GM19395 (cell line): ENCODE data around the gene UBXN11.

Experiments used
- ATAC-seq: cut with Tn5 transposase; IDR thresholded peaks from one replicate; pipeline ENCODE4 v1.9.1; 2021; ENCODE audit warnings: mild to moderate bottlenecking, moderate library complexity; ENCODE audit not compliant: unreplicated experiment

Gene UBXN11

GRCh38 chr1:26306290-26307229 is at the start of gene UBXN11:
TSS of gene UBXN11 (minus strand) at chr1:26306636. CDS start at chr1:26302883, 3,753 bp downstream.
- peak; percentile 97 for ATAC-seq

- no peak for ATAC-seq
Measured at GRCh38 chr1:26356106-26356505, 49.7 kb upstream of the UBXN11 start.

- no peak for ATAC-seq
Measured at GRCh38 chr1:26354972-26355371, 48.5 kb upstream of the UBXN11 start.

DNA sequence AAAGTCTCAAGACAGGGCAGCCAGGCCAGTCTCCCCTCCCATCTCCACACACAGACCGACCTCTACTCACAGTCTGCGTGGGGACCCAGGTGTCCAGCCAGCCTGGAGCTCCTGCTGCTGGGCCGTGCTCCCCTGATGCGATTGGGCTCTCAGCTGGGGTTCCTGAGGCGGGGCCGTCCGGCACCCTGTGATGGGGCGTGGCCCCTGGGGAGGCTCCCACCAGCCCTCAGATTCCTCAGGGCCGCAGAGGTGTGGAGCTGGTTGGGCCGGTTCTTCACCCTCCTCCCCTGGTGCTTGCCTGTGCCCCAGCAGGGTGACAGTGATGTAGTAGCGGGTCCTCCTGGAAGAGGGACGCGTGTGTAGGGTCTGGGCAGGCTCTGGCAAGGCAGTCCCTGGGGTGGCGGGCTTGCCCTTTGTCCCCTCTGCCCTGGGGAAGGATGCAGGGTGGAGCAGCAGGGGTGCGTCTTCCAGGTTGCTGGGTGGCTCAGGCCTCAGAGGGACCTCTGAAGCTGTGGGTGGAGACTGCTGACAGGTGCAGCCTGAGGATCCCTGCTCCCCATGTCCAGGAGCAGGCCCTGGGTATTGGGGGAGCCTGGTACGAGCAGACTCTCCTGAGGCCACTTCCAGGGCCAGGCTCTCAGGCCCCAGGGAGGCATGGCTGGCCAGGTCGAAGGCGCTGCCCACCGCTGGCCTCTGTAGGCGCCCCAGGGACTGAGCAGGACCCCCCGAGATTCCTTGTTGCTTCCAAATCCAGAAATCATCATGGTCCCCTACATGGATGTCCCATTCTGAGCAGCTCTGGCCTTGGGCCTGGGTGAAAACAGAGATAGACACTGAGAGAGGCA is 47.8 kb upstream of the UBXN11 start, which contains the start of gene CRYBG2:
TSS of gene CRYBG2 (minus strand) at position 155 of the 845 bp plus-strand sequence. CDS start 7,473 bp downstream, outside the sequence.
- no peak for ATAC-seq

DNA sequence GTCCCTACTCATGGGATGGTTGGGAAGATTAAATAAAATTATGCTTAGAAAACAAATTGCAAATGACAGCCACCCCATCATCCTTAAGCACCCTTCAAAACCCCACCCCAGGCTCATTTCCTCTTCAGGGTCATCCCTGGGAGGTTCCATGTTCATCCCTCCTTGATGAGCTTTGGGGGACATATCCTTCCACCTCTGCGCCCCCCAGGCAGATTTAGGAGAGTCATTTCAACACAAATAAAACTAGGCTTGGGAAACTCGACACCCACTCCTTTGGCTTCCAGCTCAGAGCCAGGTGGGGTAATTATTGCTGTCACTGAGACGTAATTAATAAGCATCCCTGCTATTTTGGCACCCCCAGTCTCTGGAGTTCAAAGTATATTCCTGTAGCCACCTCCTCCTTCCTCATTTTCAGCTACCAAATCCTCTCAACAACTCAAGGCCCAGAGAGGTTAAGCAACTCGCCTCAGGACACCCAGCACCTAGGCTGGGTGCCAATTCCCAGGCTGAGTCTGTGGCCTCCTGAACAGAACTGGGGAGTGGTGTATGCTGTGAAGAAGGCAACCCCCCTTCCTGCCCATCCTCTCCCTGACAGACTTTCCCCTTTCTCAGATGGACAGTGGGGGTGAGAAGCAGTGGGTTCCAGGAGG is 46.9 kb upstream of the UBXN11 start:
- no peak for ATAC-seq

- ATAC-seq: no peak
Measured at GRCh38 chr1:26352338-26352679, 45.9 kb upstream of the UBXN11 start.

DNA sequence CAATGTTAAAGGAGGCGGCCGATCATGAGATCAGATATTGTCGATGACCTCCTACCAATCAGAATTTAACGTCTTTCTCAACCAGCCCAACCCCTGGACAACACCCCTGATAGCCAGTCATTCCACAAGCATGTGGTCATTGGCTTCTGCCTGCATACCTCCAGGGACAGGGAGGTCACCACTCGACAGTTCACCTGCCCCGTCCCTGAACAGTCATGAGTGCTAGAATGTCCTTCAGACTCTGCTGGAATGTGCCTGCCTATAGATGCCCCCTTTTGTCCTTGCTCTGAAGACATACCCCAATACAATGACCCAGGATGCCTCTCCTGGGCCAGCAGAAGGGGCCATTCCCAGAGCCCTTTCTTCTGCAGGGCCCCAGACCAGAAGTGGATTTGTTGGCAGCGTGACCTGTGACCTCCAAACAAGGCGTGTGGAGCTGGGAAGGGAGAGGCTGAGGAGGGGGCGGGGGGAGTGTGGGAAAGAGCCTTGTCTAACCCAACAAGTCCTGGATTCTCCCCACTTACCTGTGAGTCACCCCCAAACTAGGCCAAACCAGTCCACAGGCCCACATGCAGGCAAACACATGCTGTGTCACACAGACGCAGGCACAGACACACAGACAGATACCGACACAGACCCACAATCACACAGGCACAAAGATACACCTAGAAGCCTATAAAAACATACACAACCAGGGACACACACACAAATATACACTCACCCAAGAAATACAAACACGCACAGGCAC is 45.3 kb upstream of the UBXN11 start:
- no peak for ATAC-seq

GRCh38 chr1:26350701-26351589 is 44.5 kb upstream of the UBXN11 start:
- no peak for ATAC-seq

DNA sequence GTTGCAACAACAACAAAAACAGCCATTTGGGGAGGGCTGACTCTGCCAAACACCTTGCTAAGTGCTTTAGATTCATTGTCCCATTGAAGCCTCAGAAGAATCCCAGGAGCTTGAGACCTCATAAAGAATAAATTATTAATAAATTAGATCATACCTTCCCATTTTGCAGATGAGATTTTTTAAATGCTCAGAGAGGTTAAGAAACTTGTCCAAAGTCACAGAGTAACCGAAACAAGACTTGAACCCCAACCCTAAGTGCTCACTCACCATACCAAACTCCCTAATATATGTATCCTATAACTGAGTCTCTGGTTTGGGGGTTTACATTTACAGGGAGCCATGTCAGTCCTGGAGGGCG is 43.9 kb upstream of the UBXN11 start:
- no peak for ATAC-seq

GRCh38 chr1:26349877-26350244 is 43.4 kb upstream of the UBXN11 start:
- ATAC-seq: no peak

- no peak for ATAC-seq
Measured at GRCh38 chr1:26349188-26349876, 42.9 kb upstream of the UBXN11 start.

DNA sequence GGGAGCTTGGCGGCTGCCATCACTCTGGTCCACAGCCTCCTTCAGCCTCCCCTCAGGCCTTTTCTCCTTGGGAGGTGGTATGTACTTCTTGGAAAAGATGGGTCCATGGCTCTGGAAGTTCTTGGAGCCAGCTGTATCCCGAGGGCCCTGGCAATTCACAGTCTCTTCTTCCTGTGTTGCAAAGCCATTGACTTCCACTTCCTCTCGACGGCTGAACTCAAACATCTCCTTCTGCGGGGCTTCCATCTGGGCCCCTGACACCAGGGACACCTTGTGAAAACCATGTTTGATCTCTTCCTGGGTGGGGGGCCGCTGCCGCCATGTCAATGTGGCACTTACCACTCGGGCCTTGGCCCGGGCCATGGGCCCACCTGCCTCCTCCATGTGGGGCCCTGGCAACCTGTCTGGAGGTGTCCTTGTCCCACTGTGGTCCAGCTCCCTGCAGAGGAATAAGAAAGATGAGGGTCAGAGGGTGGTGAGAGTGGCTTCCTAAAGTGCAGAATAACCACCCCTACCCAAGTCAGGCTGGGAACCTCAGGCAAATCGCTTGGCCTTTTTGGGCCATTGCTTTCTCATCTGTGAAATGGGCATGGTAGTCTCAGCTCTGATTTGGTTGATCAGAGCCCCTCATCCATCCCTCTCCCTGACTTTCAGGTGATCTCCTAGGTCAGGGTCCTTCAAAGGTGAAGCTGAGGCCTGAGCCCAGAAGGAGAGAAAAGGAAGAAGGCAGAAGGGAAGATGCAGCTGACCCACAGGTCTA is 40.0 kb upstream of the UBXN11 start:
- ATAC-seq: no peak

GRCh38 chr1:26345718-26346117 is 39.3 kb upstream of the UBXN11 start:
- ATAC-seq: no peak

DNA sequence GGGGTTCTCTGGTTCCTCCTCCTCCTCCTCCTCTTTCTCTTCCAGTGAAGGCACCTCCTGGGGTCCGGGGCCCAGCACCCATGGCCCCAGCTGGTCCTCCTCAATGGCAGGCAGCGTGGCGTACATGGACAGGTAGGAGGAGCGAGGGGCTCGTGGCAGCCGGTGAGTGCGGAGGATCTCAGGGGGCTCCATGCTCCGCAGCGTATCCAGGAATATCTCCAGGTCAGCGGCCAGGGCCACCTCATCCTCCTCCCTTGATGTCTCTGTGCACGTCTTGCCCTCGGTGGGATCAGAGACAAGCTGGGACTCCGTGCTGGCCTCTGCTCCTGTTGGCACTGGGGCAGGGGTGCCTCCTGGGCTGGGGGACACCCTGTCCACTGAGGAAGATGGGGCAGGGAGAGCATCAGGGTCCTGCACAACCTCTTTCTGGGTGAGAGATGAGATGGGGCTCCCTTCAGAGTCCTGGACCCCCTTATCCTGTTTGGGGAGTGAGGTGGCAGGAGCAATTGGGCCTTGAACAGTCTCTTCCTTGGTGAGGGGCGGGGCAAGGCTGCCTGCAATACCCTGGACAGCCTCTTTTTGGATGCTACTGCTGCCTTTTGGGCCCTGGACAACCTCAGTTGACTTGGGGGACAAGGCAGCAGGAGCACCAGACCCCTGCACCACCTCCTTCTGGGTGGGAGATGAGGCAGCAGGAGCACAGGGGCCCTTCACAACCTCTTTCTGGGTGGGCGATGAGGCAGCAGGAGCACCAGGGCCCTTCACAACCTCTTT is 37.9 kb upstream of the UBXN11 start:
- no peak for ATAC-seq

GRCh38 chr1:26340047-26340481 is 33.6 kb upstream of the UBXN11 start:
- no peak for ATAC-seq

- no peak for ATAC-seq
Measured at GRCh38 chr1:26338670-26339069, 32.2 kb upstream of the UBXN11 start.

DNA sequence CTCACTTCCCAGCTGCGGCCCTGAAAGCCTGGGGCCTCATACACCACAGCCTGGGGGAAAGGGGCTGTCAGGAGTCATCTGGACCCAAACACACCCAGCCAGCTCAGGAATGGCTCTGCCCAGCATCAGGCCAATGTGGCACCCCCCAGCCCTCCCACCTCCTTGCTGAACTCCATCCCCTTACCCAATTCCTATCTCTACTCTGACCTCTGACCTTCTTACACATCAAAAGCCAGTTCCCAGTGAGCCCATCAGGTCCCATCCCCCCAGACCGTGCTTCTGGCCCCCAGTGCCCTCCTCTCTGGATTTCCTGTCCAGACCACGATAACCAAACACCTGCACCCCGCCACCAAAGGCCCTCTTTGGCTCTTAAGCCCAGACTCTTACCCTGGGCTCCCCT is 31.2 kb upstream of the UBXN11 start:
- no peak for ATAC-seq

DNA sequence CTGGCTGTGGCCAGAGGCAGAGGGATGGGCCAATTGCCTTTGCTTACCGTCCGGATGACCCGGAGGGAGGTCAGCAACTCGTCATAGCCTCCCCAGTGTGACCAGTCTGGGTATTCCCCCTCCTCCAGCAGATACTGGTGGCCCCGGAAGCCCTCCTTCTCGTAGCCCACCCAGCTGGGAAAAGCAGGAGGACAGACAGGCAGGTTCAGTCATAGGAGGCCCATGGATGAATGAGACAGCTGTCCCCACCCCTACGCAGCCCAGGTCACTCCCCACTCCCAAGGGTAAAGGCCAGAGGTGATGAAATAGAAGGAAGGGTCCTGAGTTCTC is 30.7 kb upstream of the UBXN11 start:
- ATAC-seq: no peak
